Tibial artery (tissue), 4 donors: Measurements from ENCODE around the gene CTNND2.

ENCODE experiments used
- DNase-seq, 2 donors: peaks; one replicate each; pipeline ENCODE4 v3.0.0-alpha.2; 2019
- H3K27ac ChIP-seq, 2 donors: fragments of 200-600 bp; sonication (generic) in 1 of 2; 1 replicate in 1 of 2; 2 replicates in 1 of 2; pipeline ENCODE4 v1.5.1; 2018 to 2019; ENCODE audit warnings: mild to moderate bottlenecking in 1 of 2
- H3K27me3 ChIP-seq, 2 donors: fragments of 200-600 bp; sonication (generic) in 1 of 2; one replicate each; pipeline versions ENCODE4 v1.5.1 to v1.6.0; 2016 to 2019
- H3K36me3 ChIP-seq, 3 donors: fragments of 200-600 bp; sonication (generic) in 2 of 3; one replicate each; pipeline ENCODE4 v1.5.1; 2016 to 2019; ENCODE audit warnings: mild to moderate bottlenecking in 2 of 3
- H3K4me1 ChIP-seq, 4 donors: fragments of 200-600 bp; sonication (generic) in 2 of 4; 1 replicate in 3 of 4; 2 replicates in 1 of 4; pipeline ENCODE4 v1.5.1; 2016 to 2019
- H3K4me3 ChIP-seq, 2 donors: fragments of 200-600 bp; sonication (generic) in 1 of 2; 1 replicate in 1 of 2; 2 replicates in 1 of 2; pipeline ENCODE4 v1.5.1; 2018 to 2019; ENCODE audit warnings: mild to moderate bottlenecking in 2 of 2
- H3K9me3 ChIP-seq, 3 donors: fragments of 200-600 bp; sonication (generic) in 1 of 3; one replicate each; pipeline ENCODE4 v1.5.1; 2016 to 2019
- intact Hi-C: fragments of 100-400 bp; cut with DNase I; formaldehyde crosslinking; loops from one replicate; pipeline ENCODE4 v1.15.0; 2023; ENCODE audit warnings: low total_unique reads
- TF ChIP-seq, protein P1 (sequence below), 2 experiments: fragments of 200-600 bp in 1 of 2; fragments of 450-650 bp in 1 of 2; IDR thresholded peaks; one replicate each; pipeline ENCODE4 v1.5.1; 2017 to 2019; ENCODE audit warnings: antibody characterized with exemption in 2 of 2, mild to moderate bottlenecking in 1 of 2, moderate library complexity in 1 of 2

CTNND2 gene

DNA sequence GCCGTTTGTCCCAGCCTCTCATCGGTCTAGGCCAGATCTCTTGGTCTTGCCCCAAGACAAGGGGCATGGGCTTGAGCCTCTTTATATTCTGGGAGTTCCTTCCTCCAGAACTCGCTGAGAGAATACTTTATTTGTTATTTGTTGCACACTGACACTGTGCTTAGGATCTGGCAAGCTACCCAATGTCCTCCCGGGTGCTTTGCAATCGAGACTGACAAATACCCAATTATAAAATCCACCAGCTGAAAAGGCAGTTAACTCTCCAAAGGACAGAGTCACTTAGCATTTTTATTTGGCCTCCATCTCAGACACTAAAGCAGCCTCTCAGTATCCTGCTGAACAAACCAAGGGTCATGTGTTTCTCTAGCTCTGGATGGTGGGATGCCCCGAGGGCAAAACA, 643.0 kb downstream of the CTNND2 start:
- Histone ChIP-seq H3K27ac (no peak overlapping the region), H3K9me3 (no peaks in the 10 kb centered on the region), H3K4me3 (no peak overlapping the region), H3K27me3 (peaks cover 0 to 3% of the 10 kb centered on the region in 2 donors), H3K4me1 (no peaks in the 10 kb centered on the region), H3K36me3 (no peaks in the 10 kb centered on the region)
- TF ChIP-seq, protein P1, sequence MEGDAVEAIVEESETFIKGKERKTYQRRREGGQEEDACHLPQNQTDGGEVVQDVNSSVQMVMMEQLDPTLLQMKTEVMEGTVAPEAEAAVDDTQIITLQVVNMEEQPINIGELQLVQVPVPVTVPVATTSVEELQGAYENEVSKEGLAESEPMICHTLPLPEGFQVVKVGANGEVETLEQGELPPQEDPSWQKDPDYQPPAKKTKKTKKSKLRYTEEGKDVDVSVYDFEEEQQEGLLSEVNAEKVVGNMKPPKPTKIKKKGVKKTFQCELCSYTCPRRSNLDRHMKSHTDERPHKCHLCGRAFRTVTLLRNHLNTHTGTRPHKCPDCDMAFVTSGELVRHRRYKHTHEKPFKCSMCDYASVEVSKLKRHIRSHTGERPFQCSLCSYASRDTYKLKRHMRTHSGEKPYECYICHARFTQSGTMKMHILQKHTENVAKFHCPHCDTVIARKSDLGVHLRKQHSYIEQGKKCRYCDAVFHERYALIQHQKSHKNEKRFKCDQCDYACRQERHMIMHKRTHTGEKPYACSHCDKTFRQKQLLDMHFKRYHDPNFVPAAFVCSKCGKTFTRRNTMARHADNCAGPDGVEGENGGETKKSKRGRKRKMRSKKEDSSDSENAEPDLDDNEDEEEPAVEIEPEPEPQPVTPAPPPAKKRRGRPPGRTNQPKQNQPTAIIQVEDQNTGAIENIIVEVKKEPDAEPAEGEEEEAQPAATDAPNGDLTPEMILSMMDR (IDR thresholded peaks at IDR 0.05) = no peak
- no peak for DNase-seq
- intact Hi-C loops = no loop called here

DNA sequence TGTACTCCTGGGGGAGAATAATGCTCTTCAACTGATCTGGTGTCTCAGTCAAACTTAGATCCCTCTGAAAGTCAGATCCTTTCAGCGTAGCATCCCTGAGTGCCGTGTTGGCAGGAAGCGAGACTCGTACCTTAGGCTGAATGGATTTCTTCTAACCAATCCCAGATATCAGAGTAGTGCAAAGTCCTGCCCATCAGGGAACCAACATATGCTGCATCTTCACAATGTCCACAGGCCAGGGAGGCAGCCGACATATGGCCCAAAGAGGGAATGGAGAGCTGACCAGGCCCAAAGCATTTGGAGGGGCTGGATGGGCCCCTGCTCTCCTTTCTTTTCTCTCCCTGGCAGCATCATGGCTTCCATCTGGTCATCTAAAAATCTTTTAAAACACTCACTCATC, 646.2 kb downstream of the CTNND2 start:
- Histone ChIP-seq H3K27me3 (peaks cover 0 to 3% of the 10 kb centered on the region in 2 donors), H3K36me3 (no peaks in the 10 kb centered on the region), H3K9me3 (no peaks in the 10 kb centered on the region), H3K4me3 (no peak overlapping the region), H3K27ac (no peak overlapping the region), H3K4me1 (no peaks in the 10 kb centered on the region)
- no peak for DNase-seq
- intact Hi-C loops = no loop called here
- TF ChIP-seq, protein P1 (IDR thresholded peaks at IDR 0.05) = no peak

DNA sequence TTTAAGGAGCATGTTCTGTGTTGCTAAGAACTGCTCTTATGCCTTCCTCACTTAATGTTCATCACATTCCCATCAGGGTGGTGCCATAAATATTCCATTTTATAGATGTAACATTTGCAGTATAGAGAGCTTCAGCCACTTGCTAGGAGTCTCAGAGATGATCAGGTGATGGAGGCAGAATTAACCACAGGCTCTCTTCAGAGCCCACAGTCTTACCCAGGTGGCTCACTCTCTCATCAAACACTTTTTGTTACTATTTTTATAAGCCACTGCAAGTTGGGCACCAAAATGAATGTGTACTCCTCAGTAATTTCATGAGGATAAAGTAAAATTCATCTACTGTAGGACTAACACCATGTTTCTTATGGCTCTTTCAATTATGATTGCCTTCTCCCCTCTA, 651.7 kb downstream of the CTNND2 start:
- Histone ChIP-seq H3K4me3 (no peak overlapping the region), H3K27me3 (peaks cover 0 to 3% of the 10 kb centered on the region in 2 donors), H3K9me3 (no peaks in the 10 kb centered on the region), H3K27ac (no peak overlapping the region), H3K4me1 (no peaks in the 10 kb centered on the region), H3K36me3 (no peaks in the 10 kb centered on the region)
- no peak for DNase-seq
- TF ChIP-seq, protein P1 (IDR thresholded peaks at IDR 0.05) = no peak
- intact Hi-C loops = no loop called here

DNA sequence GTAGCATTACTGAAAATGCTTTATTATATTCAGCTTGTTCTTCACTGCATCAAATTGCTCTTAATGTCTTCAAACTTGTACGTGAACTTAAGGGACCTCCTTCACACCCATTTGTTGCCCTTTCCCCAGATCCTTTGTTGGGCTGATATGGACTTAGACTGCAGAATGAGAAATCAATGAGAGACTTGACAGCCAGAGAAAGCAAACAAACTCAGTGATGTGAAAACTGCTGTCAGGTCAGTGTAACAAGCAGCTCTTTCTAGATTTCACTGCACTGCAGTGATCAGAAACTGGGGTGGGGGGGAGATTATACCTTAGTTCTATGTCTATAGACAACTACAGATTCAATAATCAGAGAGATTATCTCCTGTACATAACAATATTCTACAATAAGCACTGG, 652.2 kb downstream of the CTNND2 start:
- H3K4me3 ChIP-seq = no peak overlapping the region

DNA sequence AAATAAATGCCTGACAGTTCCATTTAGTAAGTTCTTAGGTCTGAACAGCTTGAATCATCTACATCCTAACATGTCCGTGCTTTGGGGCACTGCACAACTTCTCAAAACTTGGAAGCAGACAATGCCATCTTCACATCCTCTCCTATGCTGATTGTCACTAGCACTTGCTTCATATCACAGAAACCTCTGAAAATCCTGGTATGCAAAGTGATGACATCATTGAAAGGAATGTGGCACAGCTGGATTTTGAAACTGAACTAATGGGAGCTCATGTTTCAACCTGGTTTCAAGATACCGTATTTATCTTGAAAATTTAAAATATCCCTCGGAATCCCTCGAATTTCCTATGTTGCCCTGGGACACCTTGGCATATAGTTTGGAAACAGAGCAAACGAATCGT, 653.0 kb downstream of the CTNND2 start:
- Histone ChIP-seq H3K27ac (no peak overlapping the region), H3K27me3 (no peaks in the 10 kb centered on the region), H3K4me3 (no peak overlapping the region), H3K36me3 (no peaks in the 10 kb centered on the region), H3K9me3 (no peaks in the 10 kb centered on the region), H3K4me1 (no peaks in the 10 kb centered on the region)
- TF ChIP-seq, protein P1 (IDR thresholded peaks at IDR 0.05) = no peak
- no peak for DNase-seq
- intact Hi-C loops = no loop called here

More for the DNA sequence above, 652.2 kb downstream of the CTNND2 start:
- Histone ChIP-seq H3K36me3 (no peaks in the 10 kb centered on the region), H3K27ac (no peak overlapping the region), H3K27me3 (peaks cover 0 to 3% of the 10 kb centered on the region in 2 donors), H3K4me1 (no peaks in the 10 kb centered on the region), H3K9me3 (no peaks in the 10 kb centered on the region)
- intact Hi-C loops = no loop called here
- DNase-seq = no peak
- TF ChIP-seq, protein P1 (IDR thresholded peaks at IDR 0.05) = no peak

DNA sequence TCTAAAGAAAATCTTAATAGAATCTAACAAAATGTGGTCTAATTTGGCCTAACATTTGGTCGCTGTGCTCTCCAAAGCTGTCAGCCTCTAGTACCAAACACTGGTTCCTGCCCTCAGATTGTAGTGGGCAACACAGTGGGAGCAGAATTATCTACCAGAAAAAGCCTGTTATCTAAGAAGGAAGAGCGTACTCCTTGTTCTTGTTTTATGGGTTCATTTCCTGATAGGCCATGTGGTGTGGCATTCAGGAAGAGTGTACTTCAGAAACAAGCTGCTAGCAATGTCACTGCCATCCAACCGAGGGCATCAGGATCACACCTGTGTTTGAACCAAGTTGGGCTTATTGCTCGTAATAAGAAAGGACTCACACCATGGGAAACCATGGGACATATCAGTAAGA, 655.3 kb downstream of the CTNND2 start:
- intact Hi-C loops = no loop called here
- Histone ChIP-seq H3K4me3 (no peak overlapping the region), H3K27me3 (no peaks in the 10 kb centered on the region), H3K36me3 (no peaks in the 10 kb centered on the region), H3K9me3 (no peaks in the 10 kb centered on the region), H3K27ac (no peak overlapping the region), H3K4me1 (no peaks in the 10 kb centered on the region)
- TF ChIP-seq, protein P1 (IDR thresholded peaks at IDR 0.05) = no peak
- no peak for DNase-seq
